Hepatocyte (in vitro differentiated cells): ENCODE measurements around the gene PLEKHJ1.

Experiments used
- EZH2 ChIP-seq: fragments of 200-600 bp; sonication (generic); IDR thresholded peaks from 2 replicates; pipeline ENCODE4 v1.6.1; 2016; ENCODE audit warnings: antibody characterized with exemption, mild to moderate bottlenecking, borderline replicate concordance
- EZH2phosphoT487 ChIP-seq: fragments of 200-600 bp; sonication (generic); IDR thresholded peaks from one replicate; pipeline ENCODE4 v1.6.1; 2018; ENCODE audit warnings: antibody characterized with exemption, mild to moderate bottlenecking, low read depth, moderate library complexity; ENCODE audit not compliant: unreplicated experiment, severe bottlenecking
- TF ChIP-seq, protein P1 (sequence below): fragments of 200-600 bp; sonication (generic); IDR thresholded peaks from 2 replicates; pipeline ENCODE4 v1.5.1; 2016; ENCODE audit warnings: antibody characterized with exemption, mild to moderate bottlenecking; ENCODE audit not compliant: poor library complexity

DNA sequence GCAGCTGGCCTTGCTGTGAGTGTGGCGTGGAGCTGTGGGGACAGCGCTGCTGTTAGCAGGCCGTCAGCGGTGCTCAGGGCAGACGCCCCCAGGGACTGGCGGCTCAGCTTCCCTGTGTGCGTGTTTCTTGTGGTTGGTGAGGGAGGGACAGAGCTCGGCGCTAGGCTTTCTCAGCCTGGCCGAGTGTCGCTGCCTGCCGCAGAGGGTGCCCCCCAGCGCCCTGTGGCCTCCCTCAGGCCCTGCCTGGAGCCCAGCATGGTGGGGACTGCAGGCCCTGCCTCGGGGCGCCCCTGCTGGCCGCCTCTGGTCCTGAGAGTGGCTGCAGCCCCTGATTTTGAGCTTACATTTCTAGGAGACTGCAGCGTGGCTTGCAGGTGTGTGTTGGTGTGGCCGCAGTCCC is 36.9 kb downstream of the PLEKHJ1 start:
- TF ChIP-seq, protein P1, sequence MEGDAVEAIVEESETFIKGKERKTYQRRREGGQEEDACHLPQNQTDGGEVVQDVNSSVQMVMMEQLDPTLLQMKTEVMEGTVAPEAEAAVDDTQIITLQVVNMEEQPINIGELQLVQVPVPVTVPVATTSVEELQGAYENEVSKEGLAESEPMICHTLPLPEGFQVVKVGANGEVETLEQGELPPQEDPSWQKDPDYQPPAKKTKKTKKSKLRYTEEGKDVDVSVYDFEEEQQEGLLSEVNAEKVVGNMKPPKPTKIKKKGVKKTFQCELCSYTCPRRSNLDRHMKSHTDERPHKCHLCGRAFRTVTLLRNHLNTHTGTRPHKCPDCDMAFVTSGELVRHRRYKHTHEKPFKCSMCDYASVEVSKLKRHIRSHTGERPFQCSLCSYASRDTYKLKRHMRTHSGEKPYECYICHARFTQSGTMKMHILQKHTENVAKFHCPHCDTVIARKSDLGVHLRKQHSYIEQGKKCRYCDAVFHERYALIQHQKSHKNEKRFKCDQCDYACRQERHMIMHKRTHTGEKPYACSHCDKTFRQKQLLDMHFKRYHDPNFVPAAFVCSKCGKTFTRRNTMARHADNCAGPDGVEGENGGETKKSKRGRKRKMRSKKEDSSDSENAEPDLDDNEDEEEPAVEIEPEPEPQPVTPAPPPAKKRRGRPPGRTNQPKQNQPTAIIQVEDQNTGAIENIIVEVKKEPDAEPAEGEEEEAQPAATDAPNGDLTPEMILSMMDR, result no peak
- TF ChIP-seq EZH2, result no peak
- TF ChIP-seq EZH2phosphoT487, result no peak
